Colonic mucosa (tissue), 4 donors: ENCODE results near the gene USP25. TPM values are rescaled to one million over a fixed set of nuclear protein-coding genes. Genes with fewer than 3 reads are reported as not detected.

Source experiments
- DNase-seq: peaks from one replicate; pipeline ENCODE4 v3.0.0-alpha.2; 2020
- H3K27ac ChIP-seq: fragments of 200-600 bp; one replicate; pipeline ENCODE4 v1.8.0; 2021
- H3K27me3 ChIP-seq: fragments of 200-600 bp; one replicate; pipeline ENCODE4 v1.8.0; 2021
- H3K36me3 ChIP-seq: fragments of 200-600 bp; one replicate; pipeline ENCODE4 v1.8.0; 2021
- H3K4me1 ChIP-seq: fragments of 200-600 bp; one replicate; pipeline ENCODE4 v1.8.0; 2021; ENCODE audit warnings: mild to moderate bottlenecking
- H3K4me3 ChIP-seq: fragments of 200-600 bp; one replicate; pipeline ENCODE4 v1.8.0; 2021
- H3K9ac ChIP-seq, 2 donors: one replicate each; pipeline ENCODE4 v1.7.0; 2013; ENCODE audit warnings: control low read depth in 2 of 2, low read depth in 2 of 2, low read length in 2 of 2
- H3K9me3 ChIP-seq: fragments of 200-600 bp; one replicate; pipeline ENCODE4 v1.8.0; 2021
- intact Hi-C: fragments of 100-400 bp; cut with DNase I; formaldehyde crosslinking; loops from one replicate; pipeline ENCODE4 v1.14.1; 2022
- total RNA-seq, 2 donors: library from RNA; stranded (reverse); fragmentation: NEBNext Ultra II Directional in 1 of 2; extraction: Animal tissue kit (Norgen Biotek cat#: 25700) in 1 of 2; gene quantifications; one replicate each; pipeline ENCODE4 v1.2.1, GENCODE V29; 2021
- TF ChIP-seq, protein P1 (sequence below): fragments of 200-600 bp; IDR thresholded peaks from one replicate; pipeline ENCODE4 v1.8.0; 2022; ENCODE audit warnings: antibody characterized with exemption, mild to moderate bottlenecking
- donor health status: healthy.
- donor health status: DM: no; HTN: no; CAD: no.
- donor health status: DM: no; HTN: no; CAD: no.

USP25 gene
- total RNA-seq, 2 donors from 2014 or later = 30.5 to 46.7 TPM

DNA sequence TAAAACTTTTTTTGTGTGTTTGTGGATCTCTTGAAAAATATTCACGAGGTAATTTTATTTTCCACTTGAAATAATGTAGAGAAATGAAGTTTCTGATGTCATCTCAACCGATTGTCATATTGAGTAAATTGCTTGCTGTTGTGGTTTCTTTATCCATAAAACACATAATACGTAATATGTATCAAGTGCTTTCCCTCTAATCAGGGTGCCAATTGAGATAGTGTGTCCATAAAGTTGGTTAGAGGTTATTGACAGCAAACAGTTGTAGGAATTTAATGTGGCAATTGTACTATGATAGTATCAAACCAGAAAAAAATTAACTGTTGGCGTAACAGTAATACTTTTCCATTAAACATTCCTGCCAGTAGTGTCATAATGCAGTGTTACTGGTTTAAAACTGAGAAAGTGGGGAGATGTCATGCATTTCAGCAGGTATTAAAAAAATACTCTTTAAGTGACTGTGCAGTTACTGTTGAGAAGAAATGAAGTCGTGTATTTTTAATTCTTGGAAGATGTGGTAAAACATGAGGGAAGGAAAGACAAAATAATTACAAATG is 38.3 kb downstream of the USP25 start:
- Histone ChIP-seq H3K27ac (no peak overlapping the region), H3K9ac (no peak overlapping the region), H3K4me3 (no peak overlapping the region), H3K4me1 (no peaks in the 10 kb centered on the region), H3K36me3 (no peaks in the 10 kb centered on the region), H3K9me3 (no peaks in the 10 kb centered on the region), H3K27me3 (no peaks in the 10 kb centered on the region)
- TF ChIP-seq, protein P1, sequence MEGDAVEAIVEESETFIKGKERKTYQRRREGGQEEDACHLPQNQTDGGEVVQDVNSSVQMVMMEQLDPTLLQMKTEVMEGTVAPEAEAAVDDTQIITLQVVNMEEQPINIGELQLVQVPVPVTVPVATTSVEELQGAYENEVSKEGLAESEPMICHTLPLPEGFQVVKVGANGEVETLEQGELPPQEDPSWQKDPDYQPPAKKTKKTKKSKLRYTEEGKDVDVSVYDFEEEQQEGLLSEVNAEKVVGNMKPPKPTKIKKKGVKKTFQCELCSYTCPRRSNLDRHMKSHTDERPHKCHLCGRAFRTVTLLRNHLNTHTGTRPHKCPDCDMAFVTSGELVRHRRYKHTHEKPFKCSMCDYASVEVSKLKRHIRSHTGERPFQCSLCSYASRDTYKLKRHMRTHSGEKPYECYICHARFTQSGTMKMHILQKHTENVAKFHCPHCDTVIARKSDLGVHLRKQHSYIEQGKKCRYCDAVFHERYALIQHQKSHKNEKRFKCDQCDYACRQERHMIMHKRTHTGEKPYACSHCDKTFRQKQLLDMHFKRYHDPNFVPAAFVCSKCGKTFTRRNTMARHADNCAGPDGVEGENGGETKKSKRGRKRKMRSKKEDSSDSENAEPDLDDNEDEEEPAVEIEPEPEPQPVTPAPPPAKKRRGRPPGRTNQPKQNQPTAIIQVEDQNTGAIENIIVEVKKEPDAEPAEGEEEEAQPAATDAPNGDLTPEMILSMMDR = no peak
- intact Hi-C loops = no loop called here
- DNase-seq = no peak

DNA sequence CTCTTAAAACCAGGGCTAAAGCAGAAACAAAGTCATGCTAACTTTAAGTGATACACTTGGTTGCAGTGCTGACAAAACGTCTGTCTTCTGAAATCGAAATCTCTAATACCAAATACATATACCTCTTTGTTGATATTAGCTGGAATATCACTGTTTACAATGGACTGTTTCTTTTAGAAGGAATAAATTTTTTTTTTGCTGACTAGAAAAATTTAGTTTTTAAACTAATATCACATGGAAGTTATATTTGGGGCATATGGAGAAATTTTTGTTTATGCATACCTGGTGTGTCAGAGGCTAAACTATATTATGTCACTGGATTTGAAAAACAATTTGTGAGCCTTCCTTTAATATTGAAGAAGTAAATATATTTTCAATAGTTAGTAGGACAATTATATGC is 39.1 kb downstream of the USP25 start:
- intact Hi-C loops = no loop called here
- no peaks in the 10 kb centered on the region for H3K9me3 ChIP-seq
- no peaks in the 10 kb centered on the region for H3K36me3 ChIP-seq
- no peak for DNase-seq
- no peak overlapping the region for H3K4me3 ChIP-seq
- no peak overlapping the region for H3K27ac ChIP-seq
- H3K9ac ChIP-seq = no peak overlapping the region
- H3K27me3 ChIP-seq = no peaks in the 10 kb centered on the region
- TF ChIP-seq, protein P1 = no peak
- no peaks in the 10 kb centered on the region for H3K4me1 ChIP-seq

GRCh38 chr21:15771311-15771710 is 41.5 kb downstream of the USP25 start:
- Histone ChIP-seq H3K27ac (no peak overlapping the region), H3K4me1 (no peaks in the 10 kb centered on the region), H3K9ac (no peak overlapping the region), H3K36me3 (no peaks in the 10 kb centered on the region), H3K4me3 (no peak overlapping the region), H3K27me3 (no peaks in the 10 kb centered on the region), H3K9me3 (no peaks in the 10 kb centered on the region)
- DNase-seq = no peak
- intact Hi-C loops = no loop called here
- TF ChIP-seq, protein P1 = no peak

DNA sequence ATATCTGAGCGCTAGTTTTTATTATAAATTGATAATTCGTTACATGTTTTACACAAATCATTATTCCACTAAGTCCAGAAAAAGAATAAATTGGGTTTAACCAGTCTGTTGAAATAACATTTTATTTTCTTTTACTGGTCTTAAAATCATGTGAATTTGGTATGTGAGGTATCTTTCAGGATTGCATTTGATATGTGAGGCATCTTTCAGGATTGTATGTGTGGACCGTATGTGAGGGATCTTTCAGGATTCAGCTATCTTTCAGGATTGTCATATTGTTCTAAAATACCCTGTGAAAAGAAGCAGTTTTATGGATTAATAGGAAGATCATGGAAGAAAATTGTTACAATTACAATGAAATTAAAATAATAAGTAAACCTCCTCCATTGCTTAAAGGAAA is 42.9 kb downstream of the USP25 start:
- Histone ChIP-seq H3K27ac (no peak overlapping the region), H3K9ac (no peak overlapping the region), H3K27me3 (no peaks in the 10 kb centered on the region), H3K4me1 (no peaks in the 10 kb centered on the region), H3K4me3 (no peak overlapping the region), H3K36me3 (no peaks in the 10 kb centered on the region), H3K9me3 (no peaks in the 10 kb centered on the region)
- DNase-seq = no peak
- intact Hi-C loops = no loop called here
- TF ChIP-seq, protein P1 = no peak

GRCh38 chr21:15774590-15774989 is 44.8 kb downstream of the USP25 start:
- Histone ChIP-seq H3K9me3 (no peaks in the 10 kb centered on the region), H3K36me3 (peaks cover under 1% of the 10 kb centered on the region), H3K27me3 (no peaks in the 10 kb centered on the region), H3K4me3 (no peak overlapping the region), H3K27ac (no peak overlapping the region), H3K4me1 (no peaks in the 10 kb centered on the region), H3K9ac (no peak overlapping the region)
- DNase-seq = no peak
- TF ChIP-seq, protein P1 = no peak
- intact Hi-C loops = no loop called here

DNA sequence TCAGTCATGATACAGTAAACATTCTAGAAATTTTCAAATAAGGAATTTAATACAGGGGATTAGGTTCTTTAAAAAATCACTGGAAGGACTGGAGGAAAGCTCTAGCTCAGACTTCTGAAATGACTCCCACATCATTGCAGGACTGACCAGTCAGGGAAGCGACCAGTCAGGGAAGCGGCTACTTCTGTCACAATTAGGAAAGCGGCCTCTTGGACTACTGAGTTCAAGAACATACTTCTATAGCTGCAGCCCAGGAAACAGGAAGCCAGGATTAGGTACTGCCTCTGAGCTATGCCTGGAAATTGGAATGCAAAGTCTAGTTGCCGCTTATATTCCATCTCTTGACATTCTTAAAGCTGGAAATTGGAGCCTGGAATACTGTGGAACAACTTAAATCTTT is 45.5 kb downstream of the USP25 start:
- no peaks in the 10 kb centered on the region for H3K27me3 ChIP-seq
- TF ChIP-seq, protein P1 = no peak
- H3K9me3 ChIP-seq = no peaks in the 10 kb centered on the region
- H3K9ac ChIP-seq = no peak overlapping the region
- H3K4me1 ChIP-seq = no peaks in the 10 kb centered on the region
- no peak overlapping the region for H3K27ac ChIP-seq
- no peak for DNase-seq
- intact Hi-C loops = no loop called here
- peaks cover 5% of the 10 kb centered on the region for H3K36me3 ChIP-seq
- H3K4me3 ChIP-seq = no peak overlapping the region
